HEK293 (cell line): ENCODE measurements around the gene LSM14B.

ENCODE experiments used
- CTCF ChIA-PET: fragments of 350-600 bp; formaldehyde crosslinking; extraction: SDS; loops from one replicate; lab custom pipeline; 2021; ENCODE audit warnings: antibody characterized with exemption; lab: Yijun Ruan, JAX
- POLR2A ChIA-PET: fragments of 300-600 bp; formaldehyde crosslinking; extraction: SDS; loops from one replicate; lab custom pipeline; 2020; ENCODE audit warnings: antibody characterized with exemption, inconsistent platforms; lab: Yijun Ruan, JAX
- H3K27ac ChIP-seq: fragments of 200-500 bp; sonication (Bioruptor generic); 2 replicates; pipeline ENCODE4 v1.5.1; 2014; ENCODE audit warnings: low read depth, low read length, control low read depth, inconsistent platforms; ENCODE audit errors: extremely low read depth
- H3K36me3 ChIP-seq, 2 experiments: fragments of 200-500 bp in 1 of 2; sonication (Bioruptor generic) in 1 of 2; 1 replicate in 1 of 2; 2 replicates in 1 of 2; pipeline ENCODE4 v1.5.1; 2014 to 2017; ENCODE audit warnings: inconsistent platforms in 2 of 2, low read length in 2 of 2; ENCODE audit not compliant: control insufficient read depth in 2 of 2, insufficient read depth in 1 of 2
- H3K4me1 ChIP-seq: fragments of 200-500 bp; sonication (Bioruptor generic); 2 replicates; pipeline ENCODE4 v1.5.1; 2014; ENCODE audit warnings: mild to moderate bottlenecking, low read length, inconsistent platforms; ENCODE audit not compliant: control insufficient read depth, insufficient read depth
- H3K4me3 ChIP-seq: 2 replicates; pipeline ENCODE4 v1.5.1; 2011; ENCODE audit warnings: low read depth, mild to moderate bottlenecking, control low read depth, low read length, moderate library complexity
- H3K9me3 ChIP-seq: fragments of 200-500 bp; sonication (Bioruptor generic); 2 replicates; pipeline ENCODE4 v1.5.1; 2014; ENCODE audit warnings: low read depth, low read length, inconsistent platforms; ENCODE audit not compliant: control insufficient read depth, insufficient read depth
- EGR2 ChIP-seq: fragments of 450-650 bp; formaldehyde crosslinking; IDR thresholded peaks from 2 replicates; pipeline ENCODE4 v1.5.1; 2016; ENCODE audit warnings: low read depth, missing biosample characterization, missing genetic modification characterization
- FEZF1 ChIP-seq: fragments of 450-650 bp; formaldehyde crosslinking; IDR thresholded peaks from 2 replicates; pipeline ENCODE4 v1.5.1; 2016; ENCODE audit warnings: missing biosample characterization, missing genetic modification characterization
- GLI4 ChIP-seq: fragments of 450-650 bp; formaldehyde crosslinking; IDR thresholded peaks from 2 replicates; pipeline ENCODE4 v1.5.1; 2016; ENCODE audit warnings: missing biosample characterization, missing genetic modification characterization
- HOXA7 ChIP-seq: sonication (generic); formaldehyde crosslinking; IDR thresholded peaks from 2 replicates; pipeline ENCODE4 v1.8.1; 2022; ENCODE audit warnings: missing genetic modification reagents, borderline replicate concordance
- HOXC10 ChIP-seq: sonication (generic); formaldehyde crosslinking; IDR thresholded peaks from 2 replicates; pipeline ENCODE4 v1.8.1; 2023; ENCODE audit warnings: mild to moderate bottlenecking, missing genetic modification reagents
- OSR2 ChIP-seq: fragments of 450-650 bp; formaldehyde crosslinking; IDR thresholded peaks from 2 replicates; pipeline ENCODE4 v1.5.1; 2016; ENCODE audit warnings: missing biosample characterization, missing genetic modification characterization
- SCRT1 ChIP-seq: fragments of 450-650 bp; formaldehyde crosslinking; IDR thresholded peaks from 2 replicates; pipeline ENCODE4 v1.5.1; 2016; ENCODE audit warnings: missing biosample characterization, missing genetic modification characterization, borderline replicate concordance
- ZBTB21 ChIP-seq: fragments of 450-650 bp; formaldehyde crosslinking; IDR thresholded peaks from 2 replicates; pipeline ENCODE4 v1.5.1; 2017; ENCODE audit warnings: missing biosample characterization, missing genetic modification characterization
- ZEB2 ChIP-seq: fragments of 450-650 bp; formaldehyde crosslinking; IDR thresholded peaks from 2 replicates; pipeline ENCODE4 v1.5.1; 2016; ENCODE audit warnings: missing biosample characterization, missing genetic modification characterization
- ZNF121 ChIP-seq: fragments of 450-650 bp; formaldehyde crosslinking; IDR thresholded peaks from 2 replicates; pipeline ENCODE4 v1.5.1; 2016; ENCODE audit warnings: missing biosample characterization, missing genetic modification characterization
- ZNF133 ChIP-seq: fragments of 450-650 bp; formaldehyde crosslinking; IDR thresholded peaks from 2 replicates; pipeline ENCODE4 v1.5.1; 2016; ENCODE audit warnings: missing biosample characterization, missing genetic modification characterization
- ZNF138 ChIP-seq: fragments of 450-650 bp; formaldehyde crosslinking; IDR thresholded peaks from 2 replicates; pipeline ENCODE4 v1.5.1; 2016; ENCODE audit warnings: missing biosample characterization, missing genetic modification characterization, borderline replicate concordance
- ZNF157 ChIP-seq: fragments of 450-650 bp; formaldehyde crosslinking; IDR thresholded peaks from 2 replicates; pipeline ENCODE4 v1.5.1; 2016; ENCODE audit warnings: missing biosample characterization, missing genetic modification characterization
- ZNF174 ChIP-seq: fragments of 450-650 bp; formaldehyde crosslinking; IDR thresholded peaks from 2 replicates; pipeline ENCODE4 v1.5.0; 2017; ENCODE audit warnings: missing biosample characterization, mild to moderate bottlenecking, missing genetic modification characterization
- ZNF221 ChIP-seq: fragments of 450-650 bp; formaldehyde crosslinking; IDR thresholded peaks from 2 replicates; pipeline ENCODE4 v1.5.1; 2017; ENCODE audit warnings: missing biosample characterization, missing genetic modification characterization, borderline replicate concordance
- ZNF23 ChIP-seq: fragments of 450-650 bp; formaldehyde crosslinking; IDR thresholded peaks from 2 replicates; pipeline ENCODE4 v1.5.1; 2016; ENCODE audit warnings: missing biosample characterization, missing genetic modification characterization, borderline replicate concordance
- ZNF24 ChIP-seq: fragments of 450-650 bp; formaldehyde crosslinking; IDR thresholded peaks from 2 replicates; pipeline ENCODE4 v1.5.1; 2016; ENCODE audit warnings: missing biosample characterization, missing genetic modification characterization
- ZNF354C ChIP-seq: fragments of 450-650 bp; formaldehyde crosslinking; IDR thresholded peaks from 2 replicates; pipeline ENCODE4 v1.5.1; 2016; ENCODE audit warnings: missing biosample characterization, missing genetic modification characterization, low read depth, borderline replicate concordance
- ZNF366 ChIP-seq: fragments of 450-650 bp; formaldehyde crosslinking; conservative IDR thresholded peaks from 2 replicates; pipeline ENCODE4 v1.5.1; 2016; ENCODE audit warnings: missing biosample characterization, missing genetic modification characterization
- ZNF416 ChIP-seq: fragments of 450-650 bp; formaldehyde crosslinking; IDR thresholded peaks from 2 replicates; pipeline ENCODE4 v1.5.1; 2016; ENCODE audit warnings: missing biosample characterization, missing genetic modification characterization
- ZNF600 ChIP-seq: fragments of 450-650 bp; formaldehyde crosslinking; IDR thresholded peaks from 2 replicates; pipeline ENCODE4 v1.5.1; 2016; ENCODE audit warnings: missing biosample characterization, missing genetic modification characterization
- ZNF701 ChIP-seq: fragments of 450-650 bp; formaldehyde crosslinking; IDR thresholded peaks from 2 replicates; pipeline ENCODE4 v1.5.1; 2016; ENCODE audit warnings: missing biosample characterization, missing genetic modification characterization
- ZNF777 ChIP-seq: fragments of 450-650 bp; formaldehyde crosslinking; IDR thresholded peaks from 2 replicates; pipeline ENCODE4 v1.5.1; 2017; ENCODE audit warnings: missing biosample characterization, missing genetic modification characterization, borderline replicate concordance
- ZNF830 ChIP-seq: fragments of 450-650 bp; IDR thresholded peaks from 2 replicates; pipeline ENCODE4 v1.5.0; 2018; ENCODE audit warnings: missing biosample characterization, missing genetic modification characterization, low read depth, mild to moderate bottlenecking, moderate library complexity
- ZXDB ChIP-seq: fragments of 450-650 bp; formaldehyde crosslinking; IDR thresholded peaks from 2 replicates; pipeline ENCODE4 v1.5.1; 2016; ENCODE audit warnings: missing biosample characterization, missing genetic modification characterization
- TF ChIP-seq, protein P1 (sequence below): fragments of 450-650 bp; IDR thresholded peaks from 2 replicates; pipeline ENCODE4 v1.5.1; 2018; ENCODE audit warnings: missing biosample characterization, missing genetic modification characterization
- TF ChIP-seq, protein P2 (sequence below): fragments of 450-650 bp; formaldehyde crosslinking; IDR thresholded peaks from 2 replicates; pipeline ENCODE4 v1.5.1; 2016; ENCODE audit warnings: missing biosample characterization, missing genetic modification characterization

LSM14B gene

DNA sequence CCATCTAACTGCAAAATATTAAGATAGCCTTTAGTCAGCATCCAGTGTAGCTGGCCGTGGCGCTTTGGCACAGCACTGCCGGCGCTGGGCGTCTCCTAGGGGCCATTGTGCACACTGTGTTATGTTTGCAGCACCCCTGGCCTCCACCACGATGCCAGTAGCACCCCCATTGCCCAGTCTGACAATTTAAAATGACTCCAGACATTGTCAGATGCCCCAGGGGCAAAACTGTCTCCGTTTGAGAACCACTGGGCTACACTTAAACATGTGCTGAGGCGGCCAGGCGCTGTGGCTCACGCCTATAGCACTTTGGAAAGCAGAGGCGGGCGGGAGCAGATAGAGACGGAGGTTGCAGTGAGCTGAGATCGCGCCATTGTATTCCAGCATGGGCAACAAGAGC, 54.6 kb downstream of the LSM14B start:
- H3K9me3 ChIP-seq = no peaks in the 10 kb centered on the region
- no peak overlapping the region for H3K4me3 ChIP-seq
- no peaks in the 10 kb centered on the region for H3K4me1 ChIP-seq
- H3K36me3 ChIP-seq = peaks cover 0 to 35% of the 10 kb centered on the region in 2 experiments; a peak in 2 of 3 replicates
- ChIA-PET POLR2A (interaction anchor here (0.7 kb wide), 1 partner anchor 10 kb away, joined by 8 read pairs; no protein-coding TSS in a partner anchor), CTCF (interaction anchor here (0.6 kb wide), 1 partner anchor 11 kb away, joined by 6 read pairs; no protein-coding TSS in a partner anchor)
- H3K27ac ChIP-seq = no peak overlapping the region
- TF ChIP-seq ZNF701 (tag by site-specific recombination) = no peak

DNA sequence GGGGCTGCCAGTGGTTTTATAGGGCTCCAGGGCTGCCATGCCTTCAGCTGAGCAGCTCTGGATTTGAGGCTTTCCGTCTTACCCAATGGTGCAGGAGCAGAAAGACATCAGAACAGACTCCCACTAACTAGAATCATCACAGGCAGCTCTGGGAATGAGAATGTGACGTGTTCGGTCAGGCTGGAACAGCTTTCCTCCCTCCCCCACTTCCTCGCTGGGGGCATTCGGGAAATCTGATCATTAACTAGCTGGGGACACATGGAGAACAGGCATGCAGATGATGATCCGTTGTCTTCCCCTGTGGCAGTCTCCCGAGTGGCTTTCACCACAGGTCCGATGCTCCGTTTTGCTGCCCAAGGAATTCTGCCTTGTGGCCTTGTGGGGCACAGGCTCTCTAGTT, 55.0 kb downstream of the LSM14B start:
- no peaks in the 10 kb centered on the region for H3K4me1 ChIP-seq
- no peaks in the 10 kb centered on the region for H3K9me3 ChIP-seq
- ChIA-PET CTCF (interaction anchor here (0.6 kb wide), 1 partner anchor 11 kb away, joined by 6 read pairs; no protein-coding TSS in a partner anchor), POLR2A (interaction anchor here (0.7 kb wide), 1 partner anchor 10 kb away, joined by 8 read pairs; no protein-coding TSS in a partner anchor)
- TF ChIP-seq ZNF24 (tag by site-specific recombination) (no peak), ZNF416 (tag by site-specific recombination) (no peak), EGR2 (no peak), ZEB2 (tag by site-specific recombination) (no peak)
- TF ChIP-seq, protein P1, sequence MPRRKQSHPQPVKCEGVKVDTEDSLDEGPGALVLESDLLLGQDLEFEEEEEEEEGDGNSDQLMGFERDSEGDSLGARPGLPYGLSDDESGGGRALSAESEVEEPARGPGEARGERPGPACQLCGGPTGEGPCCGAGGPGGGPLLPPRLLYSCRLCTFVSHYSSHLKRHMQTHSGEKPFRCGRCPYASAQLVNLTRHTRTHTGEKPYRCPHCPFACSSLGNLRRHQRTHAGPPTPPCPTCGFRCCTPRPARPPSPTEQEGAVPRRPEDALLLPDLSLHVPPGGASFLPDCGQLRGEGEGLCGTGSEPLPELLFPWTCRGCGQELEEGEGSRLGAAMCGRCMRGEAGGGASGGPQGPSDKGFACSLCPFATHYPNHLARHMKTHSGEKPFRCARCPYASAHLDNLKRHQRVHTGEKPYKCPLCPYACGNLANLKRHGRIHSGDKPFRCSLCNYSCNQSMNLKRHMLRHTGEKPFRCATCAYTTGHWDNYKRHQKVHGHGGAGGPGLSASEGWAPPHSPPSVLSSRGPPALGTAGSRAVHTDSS (tag by site-specific recombination) = no peak
- peaks cover 0 to 35% of the 10 kb centered on the region in 2 experiments; a peak in 2 of 3 replicates for H3K36me3 ChIP-seq
- no peak overlapping the region for H3K4me3 ChIP-seq
- no peak overlapping the region for H3K27ac ChIP-seq

DNA sequence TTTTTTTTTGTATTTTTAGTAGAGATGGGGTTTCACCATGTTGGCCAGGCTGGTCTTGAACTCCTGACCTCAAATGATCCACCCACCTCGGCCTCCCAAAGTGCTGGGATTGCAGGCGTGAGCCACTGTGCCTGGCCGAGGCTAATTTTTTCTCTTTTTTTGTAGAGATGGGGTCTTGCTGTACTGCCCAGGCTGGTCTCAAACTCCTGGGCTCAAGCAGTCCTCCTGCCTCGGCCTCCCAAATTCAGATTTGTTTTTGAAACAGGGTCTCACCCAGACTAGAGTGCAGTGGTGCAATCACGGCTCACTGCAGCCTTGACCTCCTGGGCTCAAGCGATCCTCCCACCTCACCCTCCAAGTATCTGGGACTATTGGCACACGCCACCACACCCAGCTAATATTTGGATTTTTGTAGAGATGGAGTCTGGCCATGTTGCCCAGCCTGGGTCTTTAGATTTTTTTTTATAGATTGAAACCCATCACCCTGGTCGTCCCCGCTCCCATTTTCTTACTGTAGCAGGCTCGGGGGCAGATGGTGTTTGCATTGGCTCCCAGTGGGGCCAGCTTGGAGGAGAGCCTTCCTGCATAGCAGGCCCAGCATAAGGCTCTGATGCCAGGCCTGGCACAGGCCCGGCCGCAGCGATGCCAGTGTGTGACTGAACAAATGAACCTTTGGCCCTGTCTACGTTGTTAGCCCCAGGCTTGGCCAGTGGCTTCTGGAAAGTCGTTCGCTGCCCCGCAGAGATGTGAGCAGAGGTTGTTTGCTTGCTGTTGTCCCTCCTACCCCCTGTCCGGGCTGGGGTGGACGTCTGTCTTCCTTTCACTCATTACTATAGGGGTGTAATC, 56.3 kb downstream of the LSM14B start:
- no peak overlapping the region for H3K4me3 ChIP-seq
- H3K27ac ChIP-seq = no peak overlapping the region
- TF ChIP-seq ZNF121 (tag by site-specific recombination) (peak; percentile 85), HOXA7 (CRISPR knock-in tag) (no peak), ZNF366 (tag by site-specific recombination) (no peak), SCRT1 (tag by site-specific recombination) (no peak)
- no peaks in the 10 kb centered on the region for H3K4me1 ChIP-seq
- POLR2A ChIA-PET = no interaction called here
- CTCF ChIA-PET = interaction anchor here (0.6 kb wide), 1 partner anchor 12 kb away, joined by 3 read pairs; no protein-coding TSS in a partner anchor
- peaks cover 0 to 28% of the 10 kb centered on the region in 2 experiments; a peak in 2 of 3 replicates for H3K36me3 ChIP-seq
- H3K9me3 ChIP-seq = no peaks in the 10 kb centered on the region

DNA sequence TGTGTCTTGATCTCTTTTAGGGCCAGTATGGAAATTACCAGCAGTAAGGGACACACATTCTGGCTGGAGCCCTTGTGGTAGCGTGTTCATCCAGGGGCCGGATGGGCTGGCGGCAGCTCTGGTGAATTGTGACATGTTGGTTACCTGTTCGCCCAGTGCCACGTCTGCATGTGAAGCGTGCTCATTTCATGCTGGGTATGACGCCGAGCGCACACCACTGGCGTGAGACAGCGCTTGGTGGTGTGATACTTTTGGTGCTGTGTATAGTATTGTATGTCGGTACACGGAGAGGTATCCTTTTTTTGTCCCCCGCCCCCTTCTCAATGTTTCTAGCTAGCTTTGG, 56.9 kb downstream of the LSM14B start:
- Histone ChIP-seq H3K4me1 (no peaks in the 10 kb centered on the region), H3K27ac (no peak overlapping the region), H3K36me3 (peaks cover 0 to 25% of the 10 kb centered on the region in 2 experiments; a peak in 2 of 3 replicates), H3K9me3 (no peaks in the 10 kb centered on the region), H3K4me3 (no peak overlapping the region)
- ChIA-PET POLR2A (no interaction called here), CTCF (no interaction called here)
- TF ChIP-seq FEZF1 (no peak), ZNF354C (tag by site-specific recombination) (no peak), ZNF133 (tag by site-specific recombination) (no peak), ZNF23 (tag by site-specific recombination) (no peak), ZXDB (tag by site-specific recombination) (no peak), ZNF174 (no peak), ZNF221 (tag by site-specific recombination) (no peak), ZBTB21 (tag by site-specific recombination) (no peak), HOXC10 (CRISPR knock-in tag) (no peak), ZNF157 (tag by site-specific recombination) (no peak), ZNF830 (tag by site-specific recombination) (no peak), ZNF138 (tag by site-specific recombination) (no peak), ZNF600 (no peak), OSR2 (tag by site-specific recombination) (no peak), GLI4 (tag by site-specific recombination) (no peak), ZNF777 (tag by site-specific recombination) (no peak)
- TF ChIP-seq, protein P2, sequence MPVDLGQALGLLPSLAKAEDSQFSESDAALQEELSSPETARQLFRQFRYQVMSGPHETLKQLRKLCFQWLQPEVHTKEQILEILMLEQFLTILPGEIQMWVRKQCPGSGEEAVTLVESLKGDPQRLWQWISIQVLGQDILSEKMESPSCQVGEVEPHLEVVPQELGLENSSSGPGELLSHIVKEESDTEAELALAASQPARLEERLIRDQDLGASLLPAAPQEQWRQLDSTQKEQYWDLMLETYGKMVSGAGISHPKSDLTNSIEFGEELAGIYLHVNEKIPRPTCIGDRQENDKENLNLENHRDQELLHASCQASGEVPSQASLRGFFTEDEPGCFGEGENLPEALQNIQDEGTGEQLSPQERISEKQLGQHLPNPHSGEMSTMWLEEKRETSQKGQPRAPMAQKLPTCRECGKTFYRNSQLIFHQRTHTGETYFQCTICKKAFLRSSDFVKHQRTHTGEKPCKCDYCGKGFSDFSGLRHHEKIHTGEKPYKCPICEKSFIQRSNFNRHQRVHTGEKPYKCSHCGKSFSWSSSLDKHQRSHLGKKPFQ (tag by site-specific recombination) = no peak
